ENCODE measurements around the gene SEMA5B. TPM values are rescaled to one million over a fixed set of nuclear protein-coding genes. Genes with fewer than 3 reads are reported as not detected.

SEMA5B gene
- polyA plus RNA-seq, 1 donor from 2014 or later = 7.0 TPM

DNA sequence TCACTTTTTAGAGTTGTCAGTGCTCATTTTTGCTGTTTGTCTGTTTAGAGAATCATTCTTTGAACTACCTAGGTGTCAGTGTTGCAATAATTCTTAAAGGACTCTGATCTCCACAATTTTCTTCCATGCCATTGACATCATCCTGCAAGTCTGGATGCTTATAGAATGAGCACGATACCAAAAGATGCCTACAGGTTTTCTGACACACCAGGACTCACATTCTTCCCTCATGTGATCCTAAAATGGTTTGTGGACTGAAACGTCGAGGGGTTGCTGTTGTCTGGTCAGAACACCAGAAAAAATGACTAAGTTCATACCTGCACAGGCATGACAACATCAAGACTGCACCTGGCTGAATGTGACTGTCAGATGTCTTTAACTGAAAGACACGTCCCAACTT, 95.9 kb downstream of the SEMA5B start:
- no peak for TF ChIP-seq TAF1 (IDR thresholded peaks at IDR 0.05; ENCODE audit: low read depth)
- TF ChIP-seq, protein P1, sequence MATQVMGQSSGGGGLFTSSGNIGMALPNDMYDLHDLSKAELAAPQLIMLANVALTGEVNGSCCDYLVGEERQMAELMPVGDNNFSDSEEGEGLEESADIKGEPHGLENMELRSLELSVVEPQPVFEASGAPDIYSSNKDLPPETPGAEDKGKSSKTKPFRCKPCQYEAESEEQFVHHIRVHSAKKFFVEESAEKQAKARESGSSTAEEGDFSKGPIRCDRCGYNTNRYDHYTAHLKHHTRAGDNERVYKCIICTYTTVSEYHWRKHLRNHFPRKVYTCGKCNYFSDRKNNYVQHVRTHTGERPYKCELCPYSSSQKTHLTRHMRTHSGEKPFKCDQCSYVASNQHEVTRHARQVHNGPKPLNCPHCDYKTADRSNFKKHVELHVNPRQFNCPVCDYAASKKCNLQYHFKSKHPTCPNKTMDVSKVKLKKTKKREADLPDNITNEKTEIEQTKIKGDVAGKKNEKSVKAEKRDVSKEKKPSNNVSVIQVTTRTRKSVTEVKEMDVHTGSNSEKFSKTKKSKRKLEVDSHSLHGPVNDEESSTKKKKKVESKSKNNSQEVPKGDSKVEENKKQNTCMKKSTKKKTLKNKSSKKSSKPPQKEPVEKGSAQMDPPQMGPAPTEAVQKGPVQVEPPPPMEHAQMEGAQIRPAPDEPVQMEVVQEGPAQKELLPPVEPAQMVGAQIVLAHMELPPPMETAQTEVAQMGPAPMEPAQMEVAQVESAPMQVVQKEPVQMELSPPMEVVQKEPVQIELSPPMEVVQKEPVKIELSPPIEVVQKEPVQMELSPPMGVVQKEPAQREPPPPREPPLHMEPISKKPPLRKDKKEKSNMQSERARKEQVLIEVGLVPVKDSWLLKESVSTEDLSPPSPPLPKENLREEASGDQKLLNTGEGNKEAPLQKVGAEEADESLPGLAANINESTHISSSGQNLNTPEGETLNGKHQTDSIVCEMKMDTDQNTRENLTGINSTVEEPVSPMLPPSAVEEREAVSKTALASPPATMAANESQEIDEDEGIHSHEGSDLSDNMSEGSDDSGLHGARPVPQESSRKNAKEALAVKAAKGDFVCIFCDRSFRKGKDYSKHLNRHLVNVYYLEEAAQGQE (IDR thresholded peaks at IDR 0.05; ENCODE audit: borderline replicate concordance) = no peak
- TF ChIP-seq EP300 (conservative IDR thresholded peaks at IDR 0.05; ENCODE audit: poor library complexity, severe bottlenecking) = no peak
- TF ChIP-seq, protein P2, sequence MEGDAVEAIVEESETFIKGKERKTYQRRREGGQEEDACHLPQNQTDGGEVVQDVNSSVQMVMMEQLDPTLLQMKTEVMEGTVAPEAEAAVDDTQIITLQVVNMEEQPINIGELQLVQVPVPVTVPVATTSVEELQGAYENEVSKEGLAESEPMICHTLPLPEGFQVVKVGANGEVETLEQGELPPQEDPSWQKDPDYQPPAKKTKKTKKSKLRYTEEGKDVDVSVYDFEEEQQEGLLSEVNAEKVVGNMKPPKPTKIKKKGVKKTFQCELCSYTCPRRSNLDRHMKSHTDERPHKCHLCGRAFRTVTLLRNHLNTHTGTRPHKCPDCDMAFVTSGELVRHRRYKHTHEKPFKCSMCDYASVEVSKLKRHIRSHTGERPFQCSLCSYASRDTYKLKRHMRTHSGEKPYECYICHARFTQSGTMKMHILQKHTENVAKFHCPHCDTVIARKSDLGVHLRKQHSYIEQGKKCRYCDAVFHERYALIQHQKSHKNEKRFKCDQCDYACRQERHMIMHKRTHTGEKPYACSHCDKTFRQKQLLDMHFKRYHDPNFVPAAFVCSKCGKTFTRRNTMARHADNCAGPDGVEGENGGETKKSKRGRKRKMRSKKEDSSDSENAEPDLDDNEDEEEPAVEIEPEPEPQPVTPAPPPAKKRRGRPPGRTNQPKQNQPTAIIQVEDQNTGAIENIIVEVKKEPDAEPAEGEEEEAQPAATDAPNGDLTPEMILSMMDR (IDR thresholded peaks at IDR 0.05; ENCODE audit: poor library complexity, severe bottlenecking) = no peak
- TF ChIP-seq RAD21 (conservative IDR thresholded peaks at IDR 0.05) = no peak
- no peak for TF ChIP-seq SMC3 (conservative IDR thresholded peaks at IDR 0.05; ENCODE audit: poor library complexity)
- Histone ChIP-seq H3K4me2 (ENCODE audit: low read length) (no peak overlapping the region), H3K27ac (ENCODE audit: low read length) (no peak overlapping the region), H3K36me3 (ENCODE audit: insufficient read depth, low read length) (no peaks in the 10 kb centered on the region), H3K9me3 (ENCODE audit: low read length) (no peaks in the 10 kb centered on the region), H3K9ac (ENCODE audit: low read length) (no peak overlapping the region), H2AFZ (ENCODE audit: low read depth, low read length) (no peak overlapping the region), H3K9me2 (ENCODE audit: insufficient read depth, low read length) (no peaks in the 10 kb centered on the region), H3K79me2 (replicated peaks; ENCODE audit: insufficient read depth, low read length) (no peaks in the 10 kb centered on the region), H3K27me3 (ENCODE audit: insufficient read depth, low read depth, low read length) (no peaks in the 10 kb centered on the region), H4K20me1 (ENCODE audit: insufficient read depth) (no peaks in the 10 kb centered on the region), H3F3A (ENCODE audit: insufficient read depth, low read length, poor library complexity, severe bottlenecking) (no peaks in the 10 kb centered on the region), H3K4me3 (ENCODE audit: low read length) (no peak overlapping the region)

DNA sequence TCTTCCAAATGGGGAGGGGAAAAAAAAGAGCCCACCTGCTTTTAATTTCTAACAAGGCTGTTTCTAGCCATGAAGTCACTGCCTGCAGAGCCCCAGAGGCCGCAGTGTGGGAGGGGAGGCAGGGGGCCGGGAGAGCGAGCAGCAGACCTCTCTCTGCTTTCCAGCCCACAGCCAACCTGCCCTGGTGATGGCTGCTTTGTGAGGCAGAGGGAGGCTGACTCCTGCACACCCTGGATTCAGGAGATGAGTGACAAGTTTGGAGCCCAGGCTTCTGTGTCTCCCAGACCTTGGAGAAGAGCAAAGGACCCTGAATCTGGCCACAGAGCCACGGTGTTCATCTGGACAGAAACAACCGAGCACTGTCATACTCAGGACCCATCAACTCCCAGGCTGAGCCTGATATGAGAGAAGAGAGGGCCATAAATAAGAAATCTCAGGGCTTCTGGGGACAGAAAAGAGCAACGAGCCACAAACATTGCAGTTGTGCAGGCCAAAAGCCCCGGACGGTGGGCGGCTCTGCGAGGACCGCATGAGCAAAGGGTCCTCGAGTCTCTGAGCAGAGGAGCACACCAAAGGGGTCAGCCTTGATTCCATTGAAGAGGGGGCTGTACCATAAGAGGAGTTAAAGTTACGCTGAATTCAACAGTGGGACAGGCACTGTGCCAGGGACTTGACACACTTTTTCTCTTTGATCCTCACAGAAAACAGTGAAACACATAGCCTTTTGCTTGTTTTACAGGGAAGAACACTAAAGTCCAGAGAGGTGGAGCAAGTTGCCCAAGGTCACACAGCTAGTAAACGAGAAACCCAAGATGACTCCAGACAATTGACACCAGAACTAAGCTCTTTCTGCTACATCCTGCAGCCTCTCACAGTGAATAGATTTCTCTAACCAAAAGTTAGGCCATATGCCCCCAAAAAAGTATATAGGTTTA, 97.2 kb downstream of the SEMA5B start:
- Histone ChIP-seq H3F3A (ENCODE audit: insufficient read depth, low read length, poor library complexity, severe bottlenecking) (no peaks in the 10 kb centered on the region), H2AFZ (ENCODE audit: low read depth, low read length) (no peak overlapping the region), H3K4me2 (ENCODE audit: low read length) (no peak overlapping the region), H3K4me3 (ENCODE audit: low read length) (no peak overlapping the region), H3K36me3 (ENCODE audit: insufficient read depth, low read length) (no peaks in the 10 kb centered on the region), H3K9me3 (ENCODE audit: low read length) (no peaks in the 10 kb centered on the region), H3K27me3 (ENCODE audit: insufficient read depth, low read depth, low read length) (no peaks in the 10 kb centered on the region), H3K9ac (ENCODE audit: low read length) (no peak overlapping the region), H3K79me2 (replicated peaks; ENCODE audit: insufficient read depth, low read length) (no peaks in the 10 kb centered on the region), H3K9me2 (ENCODE audit: insufficient read depth, low read length) (no peaks in the 10 kb centered on the region), H4K20me1 (ENCODE audit: insufficient read depth) (no peaks in the 10 kb centered on the region), H3K27ac (ENCODE audit: low read length) (no peak overlapping the region)
- no peak for TF ChIP-seq POLR2AphosphoS5 (IDR thresholded peaks at IDR 0.05)
- no peak for TF ChIP-seq EP300 (conservative IDR thresholded peaks at IDR 0.05; ENCODE audit: poor library complexity, severe bottlenecking)
- TF ChIP-seq TAF1 (IDR thresholded peaks at IDR 0.05; ENCODE audit: low read depth) = no peak
- no peak for TF ChIP-seq MXI1 (conservative IDR thresholded peaks at IDR 0.05; ENCODE audit: poor library complexity, severe bottlenecking)
- TF ChIP-seq RAD21 (conservative IDR thresholded peaks at IDR 0.05) = no peak
- TF ChIP-seq EZH2 (IDR thresholded peaks at IDR 0.05; ENCODE audit: borderline replicate concordance, insufficient read depth, low read length, poor library complexity, severe bottlenecking) = no peak
- TF ChIP-seq, protein P1 (IDR thresholded peaks at IDR 0.05; ENCODE audit: borderline replicate concordance) = no peak
- TF ChIP-seq, protein P2 (IDR thresholded peaks at IDR 0.05; ENCODE audit: poor library complexity, severe bottlenecking) = no peak
- TF ChIP-seq SMC3 (conservative IDR thresholded peaks at IDR 0.05; ENCODE audit: poor library complexity) = no peak
